Lower leg skin (tissue), 3 donors: Measurements from ENCODE around the gene STK35.

Experiments
- CTCF ChIP-seq, 3 donors: fragments of 450-650 bp; IDR thresholded peaks; one replicate each; pipeline ENCODE4 v1.5.1; 2016; ENCODE audit warnings: antibody characterized with exemption in 3 of 3, mild to moderate bottlenecking in 3 of 3, moderate library complexity in 2 of 3
- POLR2A ChIP-seq, 2 donors: fragments of 450-650 bp; IDR thresholded peaks; one replicate each; pipeline ENCODE4 v1.6.1; 2016 to 2017; ENCODE audit warnings: antibody characterized with exemption in 2 of 2, mild to moderate bottlenecking in 1 of 2, moderate library complexity in 1 of 2

- TF ChIP-seq POLR2A (IDR thresholded peaks at IDR 0.05) (no peak), CTCF (IDR thresholded peaks at IDR 0.05) (no peak)
These were observed 36.8 kb downstream of the STK35 start for GRCh38 chr20:2138396-2138795.
